ENCODE measurements around the gene CEP97. TPM values are rescaled to one million over a fixed set of nuclear protein-coding genes. Genes with fewer than 3 reads are reported as not detected.
A peak's percentile ranks its signal among the peaks of the same experiment; 100 is the strongest.

CEP97 gene
- 10 to 100 TPM; 15.9 to 18.7 TPM for total RNA-seq

- peak within 1 kb of the TSS; percentile 96 for H3K4me3 Mint-ChIP-seq
- intact Hi-C loops (cut with micrococcal nuclease), result loop anchor here (2.0 to 5.0 kb wide), 2 partner anchors 37 to 56 kb away; partner anchors contain the start of gene RPL24
- no peaks in the 10 kb centered on the region for H3K27me3 Mint-ChIP-seq
- H3K36me3 Mint-ChIP-seq (ENCODE audit: low read depth), result peaks cover 11% of the 10 kb centered on the region
- peaks cover 36% of the 10 kb centered on the region for H3K4me1 Mint-ChIP-seq (ENCODE audit: low read depth)
- no peak for TF ChIP-seq CTCF (IDR thresholded peaks at IDR 0.05)
- DNase-seq, result peak; percentile 96
- ChIA-PET POLR2A (interaction anchor here (0.6 to 1.4 kb wide), 6 partner anchors 8 to 103 kb away, joined by 3 to 11 read pairs (median 4); partner anchors contain the start of genes NXPE3 and RPL24), CTCF (interaction anchor here (0.7 to 1.3 kb wide), 3 partner anchors 8 to 17 kb away, joined by 3 read pairs; no protein-coding TSS in a partner anchor)
- H3K9me3 Mint-ChIP-seq, result no peaks in the 10 kb centered on the region
- H3K27ac Mint-ChIP-seq, result peak within 1 kb of the TSS; percentile 99
- peak; percentile 92 for ATAC-seq
These were observed at the start of gene CEP97 for GRCh38 chr3:101724329-101725193. CEP97 (plus strand) TSS chr3:101724614; CDS start chr3:101724677, 63 bp downstream.

GRCh38 chr3:101675709-101676215 lies 48.7 kb upstream of the CEP97 start:
- peak overlapping the region; percentile 92 for H3K4me3 Mint-ChIP-seq
- no peak for ATAC-seq
- CTCF ChIA-PET, result interaction anchor here (0.9 to 3.4 kb wide), 9 partner anchors 10 to 111 kb away, joined by 3 to 19 read pairs (median 4); partner anchors contain the start of genes PCNP and RPL24
- peaks cover 44% of the 10 kb centered on the region for H3K4me1 Mint-ChIP-seq (ENCODE audit: low read depth)
- peak; percentile 50 for DNase-seq
- no peak for TF ChIP-seq CTCF (IDR thresholded peaks at IDR 0.05)
- H3K9me3 Mint-ChIP-seq, result no peaks in the 10 kb centered on the region
- H3K36me3 Mint-ChIP-seq (ENCODE audit: low read depth), result peaks cover 54% of the 10 kb centered on the region
- intact Hi-C loops (cut with micrococcal nuclease), result loop anchor here (2.0 kb wide), 1 partner anchor 101 kb away; the partner anchor contains the start of gene PCNP
- POLR2A ChIA-PET, result interaction anchor here (0.7 to 3.2 kb wide), 12 partner anchors 10 to 1275 kb away, joined by 3 to 80 read pairs (median 3); partner anchors contain the start of genes CEP97, LNP1, NFKBIZ and PCNP
- no peaks in the 10 kb centered on the region for H3K27me3 Mint-ChIP-seq
- peak overlapping the region; percentile 91 for H3K27ac Mint-ChIP-seq

- H3K27me3 Mint-ChIP-seq, result no peaks in the 10 kb centered on the region
- CTCF ChIA-PET, result interaction anchor here (0.9 to 3.4 kb wide), 7 partner anchors 10 to 112 kb away, joined by 3 to 19 read pairs (median 4); partner anchors contain the start of genes PCNP and RPL24
- ATAC-seq (peak; percentile 92), DNase-seq (peak; percentile 95)
- TF ChIP-seq CTCF (IDR thresholded peaks at IDR 0.05), result no peak
- H3K4me3 Mint-ChIP-seq, result peak overlapping the region; percentile 92
- intact Hi-C loops (cut with micrococcal nuclease), result loop anchor here (2.0 kb wide), 1 partner anchor 101 kb away; the partner anchor contains the start of gene PCNP
- H3K9me3 Mint-ChIP-seq, result no peaks in the 10 kb centered on the region
- peaks cover 46% of the 10 kb centered on the region for H3K4me1 Mint-ChIP-seq (ENCODE audit: low read depth)
- POLR2A ChIA-PET, result interaction anchor here (0.6 to 3.2 kb wide), 13 partner anchors 10 to 173 kb away, joined by 3 to 80 read pairs (median 3); partner anchors contain the start of genes CEP97, NFKBIZ, PCNP and RPL24
- H3K27ac Mint-ChIP-seq, result peak overlapping the region; percentile 93
- H3K36me3 Mint-ChIP-seq (ENCODE audit: low read depth), result peaks cover 56% of the 10 kb centered on the region
These were observed 48.1 kb upstream of the CEP97 start for GRCh38 chr3:101676216-101676764.

GRCh38 chr3:101676765-101677435 lies 47.5 kb upstream of the CEP97 start, which contains the start of gene ZBTB11:
ZBTB11 (minus strand) TSS chr3:101677132; CDS start chr3:101676914, 218 bp downstream.
- ChIA-PET CTCF (interaction anchor here (0.9 to 3.4 kb wide), 8 partner anchors 9 to 112 kb away, joined by 3 to 19 read pairs (median 4); partner anchors contain the start of genes PCNP and RPL24), POLR2A (interaction anchor here (0.6 to 3.2 kb wide), 15 partner anchors 9 to 172 kb away, joined by 3 to 80 read pairs (median 3); partner anchors contain the start of genes CEP97, NFKBIZ, PCNP and RPL24)
- Mint-ChIP-seq H3K27ac (peak within 1 kb of the TSS; percentile 93), H3K4me3 (peak within 1 kb of the TSS; percentile 92), H3K27me3 (no peaks in the 10 kb centered on the region), H3K36me3 (ENCODE audit: low read depth) (peaks cover 57% of the 10 kb centered on the region), H3K4me1 (ENCODE audit: low read depth) (peaks cover 48% of the 10 kb centered on the region), H3K9me3 (no peaks in the 10 kb centered on the region)
- ATAC-seq, result peak; percentile 71
- no peak for TF ChIP-seq CTCF (IDR thresholded peaks at IDR 0.05)
- DNase-seq, result peak; percentile 100
- intact Hi-C loops (cut with micrococcal nuclease), result loop anchor here (2.0 kb wide), 1 partner anchor 102 kb away; the partner anchor contains the start of gene PCNP

Measured in activated CD8-positive, alpha-beta T cell treated with anti-CD3 and anti-CD28 coated beads for 36 hours (primary cell).